ENCODE results near the gene GNG4.
"Not testable (repeated sequence)": the region's sequence is repeated elsewhere in the genome, so short reads cannot be mapped to it uniquely, and the experiment has no call there.

GNG4 gene

GRCh38 chr1:235586413-235586812 lies 63.2 kb downstream of the GNG4 start:
- Histone ChIP-seq H3K4me1 (ENCODE audit: control insufficient read depth in 2 of 2, insufficient read depth in 2 of 2, low read length in 2 of 2) (no peaks in the 10 kb centered on the region), H3K27me3 (ENCODE audit: control insufficient read depth in 2 of 2, insufficient read depth in 2 of 2, low read length in 2 of 2) (no peaks in the 10 kb centered on the region), H3K4me3 (ENCODE audit: low read length in 2 of 2) (no peak overlapping the region), H3K9ac (ENCODE audit: low read depth in 1 of 2, low read length in 2 of 2) (no peak overlapping the region), H3K9me3 (ENCODE audit: control insufficient read depth in 2 of 2, low read length in 2 of 2) (peaks cover 0 to 2% of the 10 kb centered on the region in 2 donors), H3K36me3 (ENCODE audit: control insufficient read depth in 2 of 2, insufficient read depth in 2 of 2, low read length in 2 of 2) (no peaks in the 10 kb centered on the region), H3K27ac (ENCODE audit: low read depth in 2 of 2, low read length in 2 of 2) (no peak overlapping the region)

DNA sequence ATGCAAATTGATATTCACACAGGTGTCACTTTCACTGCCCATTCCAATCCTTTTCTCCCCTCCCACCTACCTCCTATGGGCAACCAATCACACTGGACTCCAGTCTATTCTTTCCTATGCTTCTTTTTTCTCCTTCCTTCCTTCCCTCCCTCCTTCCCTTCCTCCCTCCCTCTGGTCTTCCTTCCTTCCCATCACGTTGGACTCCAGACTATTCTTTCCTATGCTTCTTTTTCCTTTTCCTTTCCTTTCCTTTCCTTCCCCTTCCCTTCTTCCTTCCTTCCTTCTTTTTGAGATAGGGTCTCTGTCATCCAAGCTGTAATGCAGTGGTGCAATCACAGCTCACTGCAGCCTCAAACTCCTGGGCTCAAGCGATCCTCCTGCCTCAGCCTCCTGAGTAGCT lies 64.6 kb downstream of the GNG4 start:
- H3K9ac ChIP-seq (ENCODE audit: low read depth in 1 of 2, low read length in 2 of 2), result no peak overlapping the region
- no peaks in the 10 kb centered on the region for H3K4me1 ChIP-seq (ENCODE audit: control insufficient read depth in 2 of 2, insufficient read depth in 2 of 2, low read length in 2 of 2)
- no peaks in the 10 kb centered on the region for H3K36me3 ChIP-seq (ENCODE audit: control insufficient read depth in 2 of 2, insufficient read depth in 2 of 2, low read length in 2 of 2)
- H3K9me3 ChIP-seq (ENCODE audit: control insufficient read depth in 2 of 2, low read length in 2 of 2), result peaks cover 0 to 2% of the 10 kb centered on the region in 2 donors
- no peak overlapping the region for H3K4me3 ChIP-seq (ENCODE audit: low read length in 2 of 2)
- no peaks in the 10 kb centered on the region for H3K27me3 ChIP-seq (ENCODE audit: control insufficient read depth in 2 of 2, insufficient read depth in 2 of 2, low read length in 2 of 2)
- no peak overlapping the region for H3K27ac ChIP-seq (ENCODE audit: low read depth in 2 of 2, low read length in 2 of 2)

GRCh38 chr1:235583511-235584001 lies 66.0 kb downstream of the GNG4 start:
- Histone ChIP-seq H3K4me1 (ENCODE audit: control insufficient read depth in 2 of 2, insufficient read depth in 2 of 2, low read length in 2 of 2) (no peaks in the 10 kb centered on the region), H3K9ac (ENCODE audit: low read depth in 1 of 2, low read length in 2 of 2) (no peak overlapping the region), H3K36me3 (ENCODE audit: control insufficient read depth in 2 of 2, insufficient read depth in 2 of 2, low read length in 2 of 2) (no peaks in the 10 kb centered on the region), H3K4me3 (ENCODE audit: low read length in 2 of 2) (no peak overlapping the region), H3K9me3 (ENCODE audit: control insufficient read depth in 2 of 2, low read length in 2 of 2) (peaks cover 0 to 2% of the 10 kb centered on the region in 2 donors), H3K27me3 (ENCODE audit: control insufficient read depth in 2 of 2, insufficient read depth in 2 of 2, low read length in 2 of 2) (no peaks in the 10 kb centered on the region), H3K27ac (ENCODE audit: low read depth in 2 of 2, low read length in 2 of 2) (no peak overlapping the region)

DNA sequence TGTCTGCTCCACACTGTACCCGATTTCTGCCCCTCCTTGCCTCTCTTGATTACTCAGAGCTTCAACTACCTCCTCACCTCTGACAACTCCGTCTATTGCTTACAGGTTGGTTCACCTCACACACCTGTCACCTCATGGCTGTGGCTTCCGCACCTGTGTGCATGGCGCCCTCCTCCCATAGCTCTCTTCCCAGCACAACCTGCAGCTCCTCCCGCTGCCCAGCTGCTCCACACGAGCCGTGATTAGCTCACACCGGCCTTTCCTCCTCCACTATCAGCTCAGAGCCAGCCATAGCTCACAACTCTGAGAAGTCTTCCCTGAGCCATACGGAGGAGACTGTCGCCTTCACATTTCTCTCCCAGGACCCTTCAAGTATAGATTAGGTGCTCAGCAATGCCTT lies 67.5 kb downstream of the GNG4 start:
- H3K9ac ChIP-seq (ENCODE audit: low read depth in 1 of 2, low read length in 2 of 2), result no peak overlapping the region
- no peaks in the 10 kb centered on the region for H3K27me3 ChIP-seq (ENCODE audit: control insufficient read depth in 2 of 2, insufficient read depth in 2 of 2, low read length in 2 of 2)
- H3K9me3 ChIP-seq (ENCODE audit: control insufficient read depth in 2 of 2, low read length in 2 of 2), result peaks cover 0 to 2% of the 10 kb centered on the region in 2 donors
- no peaks in the 10 kb centered on the region for H3K36me3 ChIP-seq (ENCODE audit: control insufficient read depth in 2 of 2, insufficient read depth in 2 of 2, low read length in 2 of 2)
- H3K4me1 ChIP-seq (ENCODE audit: control insufficient read depth in 2 of 2, insufficient read depth in 2 of 2, low read length in 2 of 2), result no peaks in the 10 kb centered on the region
- H3K4me3 ChIP-seq (ENCODE audit: low read length in 2 of 2), result no peak overlapping the region
- no peak overlapping the region for H3K27ac ChIP-seq (ENCODE audit: low read depth in 2 of 2, low read length in 2 of 2)

GRCh38 chr1:235579891-235580290 lies 69.7 kb downstream of the GNG4 start:
- no peak overlapping the region for H3K4me3 ChIP-seq (ENCODE audit: low read length in 2 of 2)
- H3K36me3 ChIP-seq (ENCODE audit: control insufficient read depth in 2 of 2, insufficient read depth in 2 of 2, low read length in 2 of 2), result no peaks in the 10 kb centered on the region
- H3K27ac ChIP-seq (ENCODE audit: low read depth in 2 of 2, low read length in 2 of 2), result no peak overlapping the region
- H3K9me3 ChIP-seq (ENCODE audit: control insufficient read depth in 2 of 2, low read length in 2 of 2), result no peaks in the 10 kb centered on the region
- H3K4me1 ChIP-seq (ENCODE audit: control insufficient read depth in 2 of 2, insufficient read depth in 2 of 2, low read length in 2 of 2), result no peaks in the 10 kb centered on the region
- no peaks in the 10 kb centered on the region for H3K27me3 ChIP-seq (ENCODE audit: control insufficient read depth in 2 of 2, insufficient read depth in 2 of 2, low read length in 2 of 2)
- H3K9ac ChIP-seq (ENCODE audit: low read depth in 1 of 2, low read length in 2 of 2), result no peak overlapping the region

DNA sequence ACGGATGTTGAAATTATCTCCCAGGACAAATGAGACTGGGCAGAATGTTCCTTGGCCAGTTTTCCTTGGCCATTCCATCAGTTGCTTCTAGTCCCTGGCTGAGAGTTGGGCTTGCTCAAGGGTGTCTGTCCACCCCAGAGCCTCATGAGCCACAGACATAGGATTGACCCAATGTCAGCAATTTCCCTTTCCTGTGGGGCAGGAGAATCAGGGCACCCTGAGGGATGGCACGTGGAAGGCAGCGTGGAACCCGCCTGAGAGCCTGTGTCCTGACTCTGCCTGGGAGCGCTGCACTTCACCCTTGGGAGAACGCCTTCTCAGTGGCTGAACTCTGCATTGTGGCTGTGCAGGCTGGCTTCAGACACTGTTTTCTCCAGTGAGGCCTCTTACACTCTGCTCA lies 74.0 kb downstream of the GNG4 start:
- no peak overlapping the region for H3K27ac ChIP-seq (ENCODE audit: low read depth in 2 of 2, low read length in 2 of 2)
- H3K4me3 ChIP-seq (ENCODE audit: low read length in 2 of 2), result no peak overlapping the region
- no peaks in the 10 kb centered on the region for H3K4me1 ChIP-seq (ENCODE audit: control insufficient read depth in 2 of 2, insufficient read depth in 2 of 2, low read length in 2 of 2)
- H3K9ac ChIP-seq (ENCODE audit: low read depth in 1 of 2, low read length in 2 of 2), result no peak overlapping the region
- no peaks in the 10 kb centered on the region for H3K36me3 ChIP-seq (ENCODE audit: control insufficient read depth in 2 of 2, insufficient read depth in 2 of 2, low read length in 2 of 2)
- H3K9me3 ChIP-seq (ENCODE audit: control insufficient read depth in 2 of 2, low read length in 2 of 2), result no peaks in the 10 kb centered on the region
- H3K27me3 ChIP-seq (ENCODE audit: control insufficient read depth in 2 of 2, insufficient read depth in 2 of 2, low read length in 2 of 2), result no peaks in the 10 kb centered on the region

DNA sequence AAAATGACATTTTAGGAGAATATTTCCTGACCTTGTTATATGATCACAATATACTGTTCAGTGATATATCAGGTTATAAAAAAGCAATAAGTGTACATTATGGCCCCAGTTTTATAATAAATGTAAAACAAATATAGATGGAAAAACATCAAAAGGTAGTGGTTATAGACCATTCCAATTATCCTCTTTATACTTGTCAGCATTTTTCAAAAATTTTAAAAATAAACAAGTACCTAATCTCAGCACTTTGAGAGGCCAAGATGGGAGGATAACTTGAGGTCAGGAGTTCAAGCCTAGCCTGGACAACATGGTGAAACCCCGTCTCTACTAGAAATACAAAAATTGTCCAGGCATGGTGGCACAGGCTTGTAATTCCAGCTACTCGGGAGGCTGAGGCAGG lies 75.7 kb downstream of the GNG4 start:
- Histone ChIP-seq H3K27ac (ENCODE audit: low read depth in 2 of 2, low read length in 2 of 2) (no peak overlapping the region), H3K27me3 (ENCODE audit: control insufficient read depth in 2 of 2, insufficient read depth in 2 of 2, low read length in 2 of 2) (no peaks in the 10 kb centered on the region), H3K4me1 (ENCODE audit: control insufficient read depth in 2 of 2, insufficient read depth in 2 of 2, low read length in 2 of 2) (no peaks in the 10 kb centered on the region), H3K9me3 (ENCODE audit: control insufficient read depth in 2 of 2, low read length in 2 of 2) (no peaks in the 10 kb centered on the region), H3K4me3 (ENCODE audit: low read length in 2 of 2) (no peak overlapping the region), H3K36me3 (ENCODE audit: control insufficient read depth in 2 of 2, insufficient read depth in 2 of 2, low read length in 2 of 2) (no peaks in the 10 kb centered on the region), H3K9ac (ENCODE audit: low read depth in 1 of 2, low read length in 2 of 2) (no peak overlapping the region)

- H3K4me1 ChIP-seq (ENCODE audit: control insufficient read depth in 2 of 2, insufficient read depth in 2 of 2, low read length in 2 of 2); H3K4me3 ChIP-seq (ENCODE audit: low read length in 2 of 2); H3K27me3 ChIP-seq (ENCODE audit: control insufficient read depth in 2 of 2, insufficient read depth in 2 of 2, low read length in 2 of 2); H3K36me3 ChIP-seq (ENCODE audit: control insufficient read depth in 2 of 2, insufficient read depth in 2 of 2, low read length in 2 of 2); H3K9ac ChIP-seq (ENCODE audit: low read depth in 1 of 2, low read length in 2 of 2); H3K27ac ChIP-seq (ENCODE audit: low read depth in 2 of 2, low read length in 2 of 2); H3K9me3 ChIP-seq (ENCODE audit: control insufficient read depth in 2 of 2, low read length in 2 of 2): not testable (repeated sequence)
Observed at GRCh38 chr1:235572971-235573370, 76.6 kb downstream of the GNG4 start.

DNA sequence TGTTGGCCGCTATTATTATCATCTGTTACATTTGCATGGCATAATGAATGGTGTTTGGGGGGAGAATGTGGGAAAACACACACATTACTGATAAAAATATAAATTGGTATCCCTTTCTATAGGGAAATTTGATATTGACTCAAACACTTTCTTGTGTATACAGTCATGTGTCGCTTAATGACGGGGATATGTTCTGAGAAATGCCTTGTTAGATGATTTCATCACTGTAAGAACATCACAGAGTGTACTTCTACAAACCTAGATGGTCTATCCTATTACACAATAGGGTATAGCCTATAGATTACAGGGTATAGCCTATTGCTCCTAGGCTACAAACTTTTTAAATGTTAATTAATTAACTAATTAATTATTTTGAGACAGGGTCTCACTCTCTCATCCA lies 78.1 kb downstream of the GNG4 start:
- no peaks in the 10 kb centered on the region for H3K9me3 ChIP-seq (ENCODE audit: control insufficient read depth in 2 of 2, low read length in 2 of 2)
- H3K36me3 ChIP-seq (ENCODE audit: control insufficient read depth in 2 of 2, insufficient read depth in 2 of 2, low read length in 2 of 2), result no peaks in the 10 kb centered on the region

GRCh38 chr1:235567812-235568503 lies 81.6 kb downstream of the GNG4 start:
- H3K4me1 ChIP-seq (ENCODE audit: control insufficient read depth in 2 of 2, insufficient read depth in 2 of 2, low read length in 2 of 2), result no peaks in the 10 kb centered on the region

More for the DNA sequence above, 78.1 kb downstream of the GNG4 start:
- no peaks in the 10 kb centered on the region for H3K4me1 ChIP-seq (ENCODE audit: control insufficient read depth in 2 of 2, insufficient read depth in 2 of 2, low read length in 2 of 2)
- no peak overlapping the region for H3K4me3 ChIP-seq (ENCODE audit: low read length in 2 of 2)
- H3K27ac ChIP-seq (ENCODE audit: low read depth in 2 of 2, low read length in 2 of 2), result no peak overlapping the region
- H3K27me3 ChIP-seq (ENCODE audit: control insufficient read depth in 2 of 2, insufficient read depth in 2 of 2, low read length in 2 of 2), result no peaks in the 10 kb centered on the region
- no peak overlapping the region for H3K9ac ChIP-seq (ENCODE audit: low read depth in 1 of 2, low read length in 2 of 2)

More at GRCh38 chr1:235567812-235568503, 81.6 kb downstream of the GNG4 start:
- Histone ChIP-seq H3K27me3 (ENCODE audit: control insufficient read depth in 2 of 2, insufficient read depth in 2 of 2, low read length in 2 of 2) (no peaks in the 10 kb centered on the region), H3K9ac (ENCODE audit: low read depth in 1 of 2, low read length in 2 of 2) (no peak overlapping the region), H3K4me3 (ENCODE audit: low read length in 2 of 2) (no peak overlapping the region), H3K36me3 (ENCODE audit: control insufficient read depth in 2 of 2, insufficient read depth in 2 of 2, low read length in 2 of 2) (no peaks in the 10 kb centered on the region), H3K27ac (ENCODE audit: low read depth in 2 of 2, low read length in 2 of 2) (no peak overlapping the region), H3K9me3 (ENCODE audit: control insufficient read depth in 2 of 2, low read length in 2 of 2) (no peaks in the 10 kb centered on the region)
